Activated T-cell treated with anti-CD3 and anti-CD28 coated beads, Interleukin-2, amount 50 U/mL, for 4 hours (primary cell): ENCODE data around the gene CHAMP1. TPM values are rescaled to one million over a fixed set of nuclear protein-coding genes. Genes with fewer than 3 reads are reported as not detected.
"Not testable (repeated sequence)": the region's sequence is repeated elsewhere in the genome, so short reads cannot be mapped to it uniquely, and the experiment has no call there.

ENCODE experiments used
- ATAC-seq, 2 donors: fragments of 200-7000 bp; cut with Tn5 transposase; one replicate each; pipeline ENCODE4 v1.10.0; 2021
- DNase-seq: peaks from one replicate; pipeline ENCODE4 v3.0.0-alpha.2; 2020
- H3K27me3 Mint-ChIP-seq: one replicate; pipeline ENCODE4 v1.8.0; 2021; ENCODE audit warnings: low read depth, mixed read lengths
- H3K36me3 Mint-ChIP-seq: one replicate; pipeline ENCODE4 v1.8.0; 2022; ENCODE audit warnings: mixed read lengths; ENCODE audit not compliant: insufficient read depth
- H3K4me1 Mint-ChIP-seq: one replicate; pipeline ENCODE4 v1.8.0; 2021; ENCODE audit warnings: low read depth, mixed read lengths
- H3K4me3 Mint-ChIP-seq: one replicate; pipeline ENCODE4 v1.8.0; 2021; ENCODE audit warnings: mild to moderate bottlenecking, moderate library complexity, mixed read lengths
- H3K9me3 Mint-ChIP-seq: one replicate; pipeline ENCODE4 v1.8.0; 2021; ENCODE audit warnings: mixed read lengths
- total RNA-seq, 3 donors: library from RNA; stranded (reverse); gene quantifications; one replicate each; pipeline ENCODE4 v1.2.1, GENCODE V29; 2021

Gene CHAMP1
- total RNA-seq, 3 donors from 2014 or later: 40.7 to 44.1 (median 42.3) TPM

- Mint-ChIP-seq H3K4me3 (no peak overlapping the region), H3K36me3 (no peaks in the 10 kb centered on the region), H3K4me1 (peaks cover 19% of the 10 kb centered on the region), H3K27me3 (no peaks in the 10 kb centered on the region), H3K9me3 (no peaks in the 10 kb centered on the region)
- DNase-seq (no peak), ATAC-seq (no peak)
These were observed 20.2 kb downstream of the CHAMP1 start for GRCh38 chr13:114334305-114335053.

- peaks cover 30% of the 10 kb centered on the region for H3K4me1 Mint-ChIP-seq
- ATAC-seq, H3K27me3 Mint-ChIP-seq, DNase-seq, H3K9me3 Mint-ChIP-seq, H3K4me3 Mint-ChIP-seq, H3K36me3 Mint-ChIP-seq: not testable (repeated sequence)
These were observed 22.2 kb downstream of the CHAMP1 start for GRCh38 chr13:114336457-114336856.

- no peak for ATAC-seq
These were observed 24.7 kb downstream of the CHAMP1 start for GRCh38 chr13:114338959-114339358.

GRCh38 chr13:114339857-114340534, 25.7 kb downstream of the CHAMP1 start:
- H3K4me1 Mint-ChIP-seq: peaks cover 14% of the 10 kb centered on the region
- peaks cover 2% of the 10 kb centered on the region for H3K27me3 Mint-ChIP-seq
- peak; percentile 19 for DNase-seq
- peak; percentile 65 to 89 for ATAC-seq
- no peaks in the 10 kb centered on the region for H3K36me3 Mint-ChIP-seq
- H3K4me3 Mint-ChIP-seq: no peak overlapping the region
- H3K9me3 Mint-ChIP-seq: no peaks in the 10 kb centered on the region

More at GRCh38 chr13:114338959-114339358, 24.7 kb downstream of the CHAMP1 start:
- no peak overlapping the region for H3K4me3 Mint-ChIP-seq
- DNase-seq: no peak
- no peaks in the 10 kb centered on the region for H3K36me3 Mint-ChIP-seq
- no peaks in the 10 kb centered on the region for H3K9me3 Mint-ChIP-seq
- peaks cover 24% of the 10 kb centered on the region for H3K4me1 Mint-ChIP-seq
- H3K27me3 Mint-ChIP-seq: peaks cover 2% of the 10 kb centered on the region

- Mint-ChIP-seq H3K4me1 (peaks cover 11% of the 10 kb centered on the region), H3K36me3 (no peaks in the 10 kb centered on the region), H3K4me3 (no peak overlapping the region), H3K27me3 (peaks cover 6% of the 10 kb centered on the region), H3K9me3 (no peaks in the 10 kb centered on the region)
- no peak for DNase-seq
- ATAC-seq: no peak
These were observed 26.9 kb downstream of the CHAMP1 start for GRCh38 chr13:114341003-114341777.

- H3K9me3 Mint-ChIP-seq, H3K36me3 Mint-ChIP-seq: not testable (repeated sequence)
These were observed 33.0 kb downstream of the CHAMP1 start for GRCh38 chr13:114347256-114347655.

GRCh38 chr13:114352763-114353162, 38.5 kb downstream of the CHAMP1 start:
- H3K27me3 Mint-ChIP-seq: peaks cover 27% of the 10 kb centered on the region
- not testable (repeated sequence) for H3K9me3 Mint-ChIP-seq, DNase-seq, H3K36me3 Mint-ChIP-seq, H3K4me3 Mint-ChIP-seq, ATAC-seq, H3K4me1 Mint-ChIP-seq

More at GRCh38 chr13:114347256-114347655, 33.0 kb downstream of the CHAMP1 start:
- H3K4me1 Mint-ChIP-seq, H3K4me3 Mint-ChIP-seq, DNase-seq, ATAC-seq: not testable (repeated sequence)
- peaks cover 40% of the 10 kb centered on the region for H3K27me3 Mint-ChIP-seq

GRCh38 chr13:114353382-114353781, 39.1 kb downstream of the CHAMP1 start:
- not testable (repeated sequence) for H3K9me3 Mint-ChIP-seq, H3K4me3 Mint-ChIP-seq, H3K36me3 Mint-ChIP-seq, H3K4me1 Mint-ChIP-seq, ATAC-seq, DNase-seq
- H3K27me3 Mint-ChIP-seq: peaks cover 23% of the 10 kb centered on the region

Other genes with a start within 250 kb of the CHAMP1 start
- gene RASA3, start 181.9 kb upstream of the CHAMP1 start, total RNA-seq: 10 to 100 TPM; 23.7 to 28.7 (median 26.6) TPM
- not detected for gene CFAP97D2, start 135.2 kb upstream of the CHAMP1 start, total RNA-seq
- 10 to 100 TPM; 67.5 to 75.4 (median 69.8) TPM for gene CDC16, start 79.6 kb upstream of the CHAMP1 start, total RNA-seq
- 10 to 100 TPM; 38.5 to 45.7 (median 40.7) TPM for gene UPF3A, start 32.9 kb upstream of the CHAMP1 start, total RNA-seq